ENCODE data around the gene KRTAP3-3. TPM values are rescaled to one million over a fixed set of nuclear protein-coding genes. Genes with fewer than 3 reads are reported as not detected.

KRTAP3-3 gene
- total RNA-seq, 1 experiment from 2014 or later, result not detected

DNA sequence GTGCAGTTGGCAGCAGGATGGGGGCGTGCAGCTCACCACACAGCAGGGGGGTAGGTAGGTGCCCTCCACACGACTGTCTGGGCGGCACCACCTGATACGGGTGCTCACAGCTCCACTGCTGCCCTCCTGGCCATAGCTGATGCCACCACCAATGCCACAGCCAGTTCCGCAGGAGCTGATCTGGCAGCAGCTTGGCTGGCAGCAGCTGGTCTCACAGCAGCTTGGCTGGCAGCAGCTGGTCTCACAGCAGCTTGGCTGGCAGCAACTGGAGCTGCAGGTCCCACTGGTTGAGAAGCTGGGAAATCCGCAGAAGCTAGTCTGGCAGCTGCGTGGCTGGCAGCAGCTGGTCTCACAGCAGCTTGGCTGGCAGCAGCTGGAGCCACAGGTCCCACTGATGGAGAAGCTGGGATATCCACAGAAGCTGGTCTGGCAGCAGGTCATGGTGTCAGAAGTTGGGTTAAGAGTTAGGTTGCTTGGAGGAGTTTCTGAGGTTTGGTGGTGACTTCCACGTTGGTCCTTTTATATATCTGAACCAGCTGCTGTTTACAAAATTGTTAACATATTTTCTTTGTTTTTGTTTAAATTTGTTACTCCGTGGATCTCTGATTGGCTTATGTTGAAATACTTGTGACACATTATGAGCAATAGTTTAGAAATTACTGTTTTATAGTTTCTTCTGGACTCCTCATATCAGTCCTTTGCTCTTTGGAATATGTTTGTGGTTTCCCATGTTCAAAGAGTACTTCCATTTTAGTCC lies 32.9 kb upstream of the KRTAP3-3 start, which contains the start of gene KRTAP1-5:
KRTAP1-5 (minus strand) TSS at position 494 of the 757 bp plus-strand sequence; CDS start at position 441, 53 bp downstream.
- no peak for DNase-seq
- TF ChIP-seq, protein P1, sequence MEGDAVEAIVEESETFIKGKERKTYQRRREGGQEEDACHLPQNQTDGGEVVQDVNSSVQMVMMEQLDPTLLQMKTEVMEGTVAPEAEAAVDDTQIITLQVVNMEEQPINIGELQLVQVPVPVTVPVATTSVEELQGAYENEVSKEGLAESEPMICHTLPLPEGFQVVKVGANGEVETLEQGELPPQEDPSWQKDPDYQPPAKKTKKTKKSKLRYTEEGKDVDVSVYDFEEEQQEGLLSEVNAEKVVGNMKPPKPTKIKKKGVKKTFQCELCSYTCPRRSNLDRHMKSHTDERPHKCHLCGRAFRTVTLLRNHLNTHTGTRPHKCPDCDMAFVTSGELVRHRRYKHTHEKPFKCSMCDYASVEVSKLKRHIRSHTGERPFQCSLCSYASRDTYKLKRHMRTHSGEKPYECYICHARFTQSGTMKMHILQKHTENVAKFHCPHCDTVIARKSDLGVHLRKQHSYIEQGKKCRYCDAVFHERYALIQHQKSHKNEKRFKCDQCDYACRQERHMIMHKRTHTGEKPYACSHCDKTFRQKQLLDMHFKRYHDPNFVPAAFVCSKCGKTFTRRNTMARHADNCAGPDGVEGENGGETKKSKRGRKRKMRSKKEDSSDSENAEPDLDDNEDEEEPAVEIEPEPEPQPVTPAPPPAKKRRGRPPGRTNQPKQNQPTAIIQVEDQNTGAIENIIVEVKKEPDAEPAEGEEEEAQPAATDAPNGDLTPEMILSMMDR (conservative IDR thresholded peaks at IDR 0.05), result no peak
- H4K91ac ChIP-seq (ENCODE audit: insufficient read length, low read depth, low read length), result no peak within 1 kb of the TSS
- Mint-ChIP-seq H3K4me1 (no peaks in the 10 kb centered on the region), H3K36me3 (ENCODE audit: insufficient read depth in 1 of 3, low read depth in 3 of 3) (no peaks in the 10 kb centered on the region), H3K9me3 (peaks cover 0 to 3% of the 10 kb centered on the region in 2 experiments; a peak in 1 of 5 replicates), H3K4me3 (no peak within 1 kb of the TSS), H3K27ac (no peak within 1 kb of the TSS), H3K27me3 (ENCODE audit: low read depth) (peaks cover 5% of the 10 kb centered on the region; the same call in 1 of the 2 replicates)
- H4K5ac ChIP-seq (ENCODE audit: insufficient read length, low read depth, low read length), result no peak within 1 kb of the TSS
- no peaks in the 10 kb centered on the region for H3K79me2 ChIP-seq (ENCODE audit: insufficient read depth, low read length)
- no peak within 1 kb of the TSS for H2BK120ac ChIP-seq (ENCODE audit: low read depth, low read length, poor library complexity, severe bottlenecking)
- no peak within 1 kb of the TSS for H2AK5ac ChIP-seq (ENCODE audit: insufficient read length, low read length)
- no peak within 1 kb of the TSS for H2BK15ac ChIP-seq (ENCODE audit: low read depth, low read length)
- H3K56ac ChIP-seq (ENCODE audit: insufficient read length, low read depth, low read length), result no peak within 1 kb of the TSS
- no peak within 1 kb of the TSS for H3K23ac ChIP-seq (ENCODE audit: insufficient read length, low read depth, low read length)
- H3K4me1 ChIP-seq (ENCODE audit: insufficient read depth, low read length), result no peaks in the 10 kb centered on the region
- no peaks in the 10 kb centered on the region for H3K23me2 ChIP-seq (ENCODE audit: insufficient read length, low read depth, low read length, poor library complexity, severe bottlenecking)
- no peak within 1 kb of the TSS; the same call in 1 of the 2 replicates for H3K14ac ChIP-seq (ENCODE audit: insufficient read depth, low read length)
- no peak within 1 kb of the TSS for H2BK12ac ChIP-seq (ENCODE audit: insufficient read length, low read depth, low read length)
- no peak within 1 kb of the TSS for H3K9ac ChIP-seq (ENCODE audit: extremely low read depth, insufficient read length, low read length)
- no peak within 1 kb of the TSS for H3K4me2 ChIP-seq (ENCODE audit: insufficient read depth, insufficient read length, low read length)
- H2BK20ac ChIP-seq (ENCODE audit: low read depth, low read length, poor library complexity, severe bottlenecking), result no peak within 1 kb of the TSS
- no peak within 1 kb of the TSS for H3K4ac ChIP-seq (ENCODE audit: low read depth, low read length)
- no peak within 1 kb of the TSS for H3K18ac ChIP-seq (ENCODE audit: insufficient read length, low read depth, low read length)
- H3K27ac ChIP-seq (ENCODE audit: insufficient read length, low read depth, low read length), result no peak within 1 kb of the TSS
- no peaks in the 10 kb centered on the region for H3K27me3 ChIP-seq (ENCODE audit: insufficient read depth, low read length)
- no peak within 1 kb of the TSS for H2AFZ ChIP-seq (ENCODE audit: low read length)
- H3K9me3 ChIP-seq (ENCODE audit: control insufficient read depth, low read depth, low read length), result no peaks in the 10 kb centered on the region
- no peak within 1 kb of the TSS for H2BK5ac ChIP-seq (ENCODE audit: insufficient read length, low read length)
- WGBS (ENCODE audit: extremely low coverage, insufficient read length, low lambda C conversion rate), result no CpG with 5 or more reads among the region's 9 CpGs
- H3K79me1 ChIP-seq (ENCODE audit: insufficient read depth, low read depth, low read length, poor library complexity, severe bottlenecking), result no peaks in the 10 kb centered on the region
- H3T11ph ChIP-seq (ENCODE audit: low read length), result no peak within 1 kb of the TSS
- H4K8ac ChIP-seq (replicated peaks; ENCODE audit: insufficient read length, low read depth, low read length), result no peak within 1 kb of the TSS
- H4K20me1 ChIP-seq (ENCODE audit: control insufficient read depth, insufficient read depth, insufficient read length), result no peaks in the 10 kb centered on the region

Measured in H9 (cell line).